SK-N-SH treated with all-trans-retinoic acid at 6 μM for 48 hours (cell line): ENCODE results near the gene STRBP.

Source experiments
- ARNTL ChIP-seq: fragments of 450-650 bp; formaldehyde crosslinking; IDR thresholded peaks from 2 replicates; pipeline ENCODE4 v1.5.0; 2020; ENCODE audit warnings: low read depth, mild to moderate bottlenecking, moderate library complexity, borderline replicate concordance
- CSDC2 ChIP-seq: fragments of 250-450 bp; sonication (Bioruptor Pico); IDR thresholded peaks from 2 replicates; pipeline ENCODE4 v1.5.0; 2020; ENCODE audit warnings: mild to moderate bottlenecking, moderate library complexity
- ISL1 ChIP-seq: fragments of 250-450 bp; sonication (Bioruptor Pico); IDR thresholded peaks from 2 replicates; pipeline ENCODE4 v2.1.2; 2022; ENCODE audit warnings: mild to moderate bottlenecking, moderate library complexity
- OSR1 ChIP-seq: fragments of 250-450 bp; sonication (Bioruptor Pico); IDR thresholded peaks from 2 replicates; pipeline ENCODE4 v1.8.0; 2022; ENCODE audit warnings: moderate library complexity, mild to moderate bottlenecking, inconsistent platforms
- RARB ChIP-seq: fragments of 250-450 bp; sonication (Bioruptor Pico); IDR thresholded peaks from 2 replicates; pipeline ENCODE4 v1.8.0; 2021; ENCODE audit warnings: mild to moderate bottlenecking, moderate library complexity
- TOX ChIP-seq: fragments of 250-450 bp; sonication (Bioruptor Pico); IDR thresholded peaks from 2 replicates; pipeline ENCODE4 v1.8.0; 2021; ENCODE audit warnings: mild to moderate bottlenecking, moderate library complexity, borderline replicate concordance
- ZC3H10 ChIP-seq: fragments of 250-450 bp; sonication (Bioruptor Pico); IDR thresholded peaks from 2 replicates; pipeline ENCODE4 v1.5.1; 2021; ENCODE audit warnings: mild to moderate bottlenecking, moderate library complexity
- ZFP3 ChIP-seq: fragments of 250-450 bp; sonication (Bioruptor Pico); IDR thresholded peaks from 2 replicates; pipeline ENCODE4 v1.5.0; 2020; ENCODE audit warnings: mild to moderate bottlenecking, moderate library complexity
- TF ChIP-seq, protein P1 (sequence below): fragments of 250-450 bp; sonication (Bioruptor Pico); IDR thresholded peaks from 2 replicates; pipeline ENCODE4 v1.8.0; 2021; ENCODE audit warnings: low read depth, mild to moderate bottlenecking, moderate library complexity, borderline replicate concordance
- TF ChIP-seq, protein P2 (sequence below): fragments of 250-450 bp; sonication (Bioruptor Pico); IDR thresholded peaks from 2 replicates; pipeline ENCODE4 v1.8.0; 2020; ENCODE audit warnings: mild to moderate bottlenecking, moderate library complexity, borderline replicate concordance

DNA sequence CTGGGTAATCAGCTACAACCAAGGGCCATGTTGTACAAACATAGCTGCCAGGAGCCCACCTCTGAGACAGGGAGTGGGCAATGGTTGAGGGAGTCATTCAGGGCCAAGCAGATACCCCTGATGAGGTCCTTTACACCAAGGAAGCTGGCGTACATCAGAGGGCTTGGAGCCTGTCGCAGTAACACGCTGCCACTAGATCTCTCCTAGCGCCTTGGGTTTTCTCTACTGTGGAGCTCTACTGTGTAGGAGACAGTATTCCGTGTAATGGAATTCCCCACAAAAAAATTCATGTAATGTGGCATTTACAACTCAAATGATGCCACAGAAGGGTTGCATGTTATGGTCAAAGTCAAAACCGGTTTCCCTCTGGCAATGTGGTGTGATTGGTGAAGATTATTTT, 46.2 kb upstream of the STRBP start:
- TF ChIP-seq, protein P1, sequence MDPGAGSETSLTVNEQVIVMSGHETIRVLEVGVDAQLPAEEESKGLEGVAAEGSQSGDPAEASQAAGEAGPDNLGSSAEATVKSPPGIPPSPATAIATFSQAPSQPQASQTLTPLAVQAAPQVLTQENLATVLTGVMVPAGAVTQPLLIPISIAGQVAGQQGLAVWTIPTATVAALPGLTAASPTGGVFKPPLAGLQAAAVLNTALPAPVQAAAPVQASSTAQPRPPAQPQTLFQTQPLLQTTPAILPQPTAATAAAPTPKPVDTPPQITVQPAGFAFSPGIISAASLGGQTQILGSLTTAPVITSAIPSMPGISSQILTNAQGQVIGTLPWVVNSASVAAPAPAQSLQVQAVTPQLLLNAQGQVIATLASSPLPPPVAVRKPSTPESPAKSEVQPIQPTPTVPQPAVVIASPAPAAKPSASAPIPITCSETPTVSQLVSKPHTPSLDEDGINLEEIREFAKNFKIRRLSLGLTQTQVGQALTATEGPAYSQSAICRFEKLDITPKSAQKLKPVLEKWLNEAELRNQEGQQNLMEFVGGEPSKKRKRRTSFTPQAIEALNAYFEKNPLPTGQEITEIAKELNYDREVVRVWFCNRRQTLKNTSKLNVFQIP = no peak
- no peak for TF ChIP-seq CSDC2
- TF ChIP-seq ZC3H10 (CRISPR knock-in tag) = no peak
- no peak for TF ChIP-seq TOX (CRISPR knock-in tag)
- TF ChIP-seq, protein P2, sequence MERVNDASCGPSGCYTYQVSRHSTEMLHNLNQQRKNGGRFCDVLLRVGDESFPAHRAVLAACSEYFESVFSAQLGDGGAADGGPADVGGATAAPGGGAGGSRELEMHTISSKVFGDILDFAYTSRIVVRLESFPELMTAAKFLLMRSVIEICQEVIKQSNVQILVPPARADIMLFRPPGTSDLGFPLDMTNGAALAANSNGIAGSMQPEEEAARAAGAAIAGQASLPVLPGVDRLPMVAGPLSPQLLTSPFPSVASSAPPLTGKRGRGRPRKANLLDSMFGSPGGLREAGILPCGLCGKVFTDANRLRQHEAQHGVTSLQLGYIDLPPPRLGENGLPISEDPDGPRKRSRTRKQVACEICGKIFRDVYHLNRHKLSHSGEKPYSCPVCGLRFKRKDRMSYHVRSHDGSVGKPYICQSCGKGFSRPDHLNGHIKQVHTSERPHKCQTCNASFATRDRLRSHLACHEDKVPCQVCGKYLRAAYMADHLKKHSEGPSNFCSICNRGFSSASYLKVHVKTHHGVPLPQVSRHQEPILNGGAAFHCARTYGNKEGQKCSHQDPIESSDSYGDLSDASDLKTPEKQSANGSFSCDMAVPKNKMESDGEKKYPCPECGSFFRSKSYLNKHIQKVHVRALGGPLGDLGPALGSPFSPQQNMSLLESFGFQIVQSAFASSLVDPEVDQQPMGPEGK (CRISPR knock-in tag) = no peak
- no peak for TF ChIP-seq ZFP3
- no peak for TF ChIP-seq ARNTL (CRISPR knock-in tag)
- TF ChIP-seq ISL1 = no peak
- no peak for TF ChIP-seq RARB
- no peak for TF ChIP-seq OSR1 (CRISPR knock-in tag)
